Caco-2 (cell line): ENCODE data around the gene OR1I1. TPM values are rescaled to one million over a fixed set of nuclear protein-coding genes. Genes with fewer than 3 reads are reported as not detected.

Experiments
- BruUV-seq: library from RNA; stranded (reverse); fragments of 400-500 nt; replicated peaks from 2 replicates; lab custom pipeline; 2021; lab: Mats Ljungman, UMichigan
- CTCF ChIA-PET: fragments of 300-600 bp; sonication (Branson Sonifier 250); formaldehyde crosslinking; loops from one replicate; lab custom pipeline; 2022; ENCODE audit warnings: antibody characterized with exemption; lab: Charles Lee
- POLR2A ChIA-PET: fragments of 300-600 bp; sonication (Branson Sonifier 250); formaldehyde crosslinking; loops from one replicate; lab custom pipeline; 2022; ENCODE audit warnings: antibody characterized with exemption; lab: Charles Lee
- DNase-seq, 2 experiments: peaks; one replicate each; pipeline versions ENCODE4 v3.0.0 to v3.0.0-alpha.2; 2020 to 2022
- H3K27me3 ChIP-seq: replicated peaks from 2 replicates; pipeline ENCODE4 v1.6.0; 2011; ENCODE audit warnings: low read length; ENCODE audit not compliant: control insufficient read depth, insufficient read depth
- H3K36me3 ChIP-seq: 2 replicates; pipeline ENCODE4 v1.5.1; 2011; ENCODE audit warnings: low read length; ENCODE audit not compliant: control insufficient read depth, insufficient read depth
- H3K4me1 ChIP-seq: fragments of 250-450 bp; sonication (Bioruptor Pico); 2 replicates; pipeline ENCODE4 v1.5.1; 2020; ENCODE audit warnings: mild to moderate bottlenecking
- H3K4me3 ChIP-seq: 2 replicates; pipeline ENCODE4 v1.5.1; 2011; ENCODE audit warnings: low read depth, mild to moderate bottlenecking, control low read depth, low read length
- H3K9me3 ChIP-seq: fragments of 250-450 bp; sonication (Bioruptor Pico); 2 replicates; pipeline ENCODE4 v1.5.1; 2020; ENCODE audit warnings: mild to moderate bottlenecking, moderate library complexity
- H3K27ac Mint-ChIP-seq: one replicate; pipeline ENCODE4 v1.8.0; 2022; ENCODE audit warnings: mixed read lengths; ENCODE audit not compliant: unreplicated experiment
- H3K27me3 Mint-ChIP-seq: one replicate; pipeline ENCODE4 v1.8.0; 2022; ENCODE audit warnings: mixed read lengths; ENCODE audit not compliant: insufficient read depth, unreplicated experiment
- H3K36me3 Mint-ChIP-seq: one replicate; pipeline ENCODE4 v1.8.0; 2022; ENCODE audit warnings: mild to moderate bottlenecking, mixed read lengths; ENCODE audit not compliant: insufficient read depth, unreplicated experiment
- H3K4me1 Mint-ChIP-seq: one replicate; pipeline ENCODE4 v1.8.0; 2022; ENCODE audit warnings: low read depth, mixed read lengths; ENCODE audit not compliant: unreplicated experiment
- H3K4me3 Mint-ChIP-seq: one replicate; pipeline ENCODE4 v1.8.0; 2022; ENCODE audit warnings: mild to moderate bottlenecking, moderate library complexity, mixed read lengths; ENCODE audit not compliant: unreplicated experiment
- H3K9me3 Mint-ChIP-seq: one replicate; pipeline ENCODE4 v1.8.0; 2022; ENCODE audit warnings: mixed read lengths; ENCODE audit not compliant: unreplicated experiment
- intact Hi-C: fragments of 100-400 bp; cut with micrococcal nuclease; formaldehyde crosslinking; loops from one replicate; pipeline ENCODE4 v1.10.0; 2022; ENCODE audit not compliant: unreplicated experiment
- total RNA-seq: library from RNA; stranded (reverse); gene quantifications from 2 replicates; pipeline ENCODE4 v1.2.3, GENCODE V29; 2022
- TF ChIP-seq, protein P1 (sequence below), 2 experiments: fragments of 200-600 bp in 1 of 2; IDR thresholded peaks; 1 replicate in 1 of 2; 2 replicates in 1 of 2; pipeline versions ENCODE4 v1.5.1 to v1.8.0; 2011 to 2022; ENCODE audit warnings: antibody characterized with exemption in 1 of 2, control low read depth in 1 of 2, inconsistent platforms in 1 of 2, low read depth in 1 of 2, low read length in 1 of 2, mild to moderate bottlenecking in 1 of 2, moderate library complexity in 1 of 2; ENCODE audit not compliant: insufficient read depth in 1 of 2, severe bottlenecking in 1 of 2, unreplicated experiment in 1 of 2

Gene OR1I1
- total RNA-seq, 1 experiment from 2014 or later, result not detected

DNA sequence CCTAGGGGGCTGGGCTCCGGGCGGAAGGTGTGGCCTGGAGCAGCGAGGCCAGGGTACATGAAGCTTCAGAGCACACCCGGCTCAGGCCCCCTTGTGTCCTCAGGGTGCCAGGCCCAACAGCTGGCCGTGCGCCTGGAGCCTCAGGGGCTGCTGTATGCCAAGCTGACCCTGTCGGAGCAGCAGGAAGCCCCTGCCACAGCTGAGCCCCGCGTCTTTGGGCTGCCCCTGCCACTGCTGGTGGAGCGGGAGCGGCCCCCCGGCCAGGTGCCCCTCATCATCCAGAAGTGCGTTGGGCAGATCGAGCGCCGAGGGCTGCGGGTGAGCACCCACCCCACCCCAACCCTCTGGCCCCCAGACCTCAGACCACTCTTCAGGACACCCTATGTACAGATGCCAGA is 28.4 kb downstream of the OR1I1 start:
- Mint-ChIP-seq H3K27ac (no peak overlapping the region), H3K27me3 (no peaks in the 10 kb centered on the region), H3K4me3 (no peak overlapping the region), H3K9me3 (no peaks in the 10 kb centered on the region), H3K36me3 (peaks cover 31% of the 10 kb centered on the region), H3K4me1 (peaks cover 9% of the 10 kb centered on the region)
- no peak overlapping the region for H3K4me3 ChIP-seq
- ChIA-PET CTCF (no interaction called here), POLR2A (no interaction called here)
- TF ChIP-seq, protein P1, sequence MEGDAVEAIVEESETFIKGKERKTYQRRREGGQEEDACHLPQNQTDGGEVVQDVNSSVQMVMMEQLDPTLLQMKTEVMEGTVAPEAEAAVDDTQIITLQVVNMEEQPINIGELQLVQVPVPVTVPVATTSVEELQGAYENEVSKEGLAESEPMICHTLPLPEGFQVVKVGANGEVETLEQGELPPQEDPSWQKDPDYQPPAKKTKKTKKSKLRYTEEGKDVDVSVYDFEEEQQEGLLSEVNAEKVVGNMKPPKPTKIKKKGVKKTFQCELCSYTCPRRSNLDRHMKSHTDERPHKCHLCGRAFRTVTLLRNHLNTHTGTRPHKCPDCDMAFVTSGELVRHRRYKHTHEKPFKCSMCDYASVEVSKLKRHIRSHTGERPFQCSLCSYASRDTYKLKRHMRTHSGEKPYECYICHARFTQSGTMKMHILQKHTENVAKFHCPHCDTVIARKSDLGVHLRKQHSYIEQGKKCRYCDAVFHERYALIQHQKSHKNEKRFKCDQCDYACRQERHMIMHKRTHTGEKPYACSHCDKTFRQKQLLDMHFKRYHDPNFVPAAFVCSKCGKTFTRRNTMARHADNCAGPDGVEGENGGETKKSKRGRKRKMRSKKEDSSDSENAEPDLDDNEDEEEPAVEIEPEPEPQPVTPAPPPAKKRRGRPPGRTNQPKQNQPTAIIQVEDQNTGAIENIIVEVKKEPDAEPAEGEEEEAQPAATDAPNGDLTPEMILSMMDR (IDR thresholded peaks at IDR 0.05; ENCODE audit: insufficient read depth in 1 of 2, low read depth in 1 of 2, low read length in 1 of 2, severe bottlenecking in 1 of 2, unreplicated experiment in 1 of 2), result no peak
- H3K9me3 ChIP-seq, result no peaks in the 10 kb centered on the region
- no peaks in the 10 kb centered on the region for H3K27me3 ChIP-seq
- no peak for DNase-seq
- intact Hi-C loops, result no loop called here
- H3K4me1 ChIP-seq, result 0 out of 2 replicates have a peak, but pooled peaks cover 8% of the 10 kb centered on the region
- H3K36me3 ChIP-seq, result no peaks in the 10 kb centered on the region
- no TSS peak for BruUV-seq

DNA sequence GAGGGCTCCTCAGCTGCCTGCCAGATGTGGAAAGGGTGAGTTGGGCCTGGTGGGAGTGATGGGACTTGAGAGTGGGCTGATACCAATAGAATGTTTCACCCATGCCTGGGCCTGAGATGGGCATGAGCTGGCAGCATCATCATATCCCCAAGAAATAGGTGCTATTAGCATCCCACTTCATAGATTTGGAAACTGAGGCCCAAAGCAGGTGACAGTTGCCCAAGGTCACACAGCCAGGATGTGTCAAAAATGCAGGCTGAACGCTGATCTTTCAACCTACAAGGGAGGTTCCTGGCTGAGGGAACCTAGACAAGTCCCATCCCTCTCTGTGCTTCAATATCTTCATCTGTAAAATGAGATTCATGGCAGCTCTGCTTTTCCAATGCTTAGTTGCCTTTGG is 29.7 kb downstream of the OR1I1 start:
- no TSS peak for BruUV-seq
- H3K36me3 Mint-ChIP-seq, result peaks cover 34% of the 10 kb centered on the region
- Histone ChIP-seq H3K36me3 (no peaks in the 10 kb centered on the region; the same call in 1 of the 2 replicates), H3K4me1 (0 out of 2 replicates have a peak, but pooled peaks cover 8% of the 10 kb centered on the region), H3K9me3 (no peaks in the 10 kb centered on the region), H3K27me3 (no peaks in the 10 kb centered on the region), H3K4me3 (no peak overlapping the region)
- POLR2A ChIA-PET, result no interaction called here
- CTCF ChIA-PET, result no interaction called here
- H3K9me3 Mint-ChIP-seq, result no peaks in the 10 kb centered on the region
- no peaks in the 10 kb centered on the region for H3K27me3 Mint-ChIP-seq
- TF ChIP-seq, protein P1 (IDR thresholded peaks at IDR 0.05; ENCODE audit: insufficient read depth in 1 of 2, low read depth in 1 of 2, low read length in 1 of 2, severe bottlenecking in 1 of 2, unreplicated experiment in 1 of 2), result no peak
- intact Hi-C loops, result no loop called here
- peaks cover 9% of the 10 kb centered on the region for H3K4me1 Mint-ChIP-seq
- H3K4me3 Mint-ChIP-seq, result no peak overlapping the region
- no peak overlapping the region for H3K27ac Mint-ChIP-seq
- DNase-seq, result no peak

DNA sequence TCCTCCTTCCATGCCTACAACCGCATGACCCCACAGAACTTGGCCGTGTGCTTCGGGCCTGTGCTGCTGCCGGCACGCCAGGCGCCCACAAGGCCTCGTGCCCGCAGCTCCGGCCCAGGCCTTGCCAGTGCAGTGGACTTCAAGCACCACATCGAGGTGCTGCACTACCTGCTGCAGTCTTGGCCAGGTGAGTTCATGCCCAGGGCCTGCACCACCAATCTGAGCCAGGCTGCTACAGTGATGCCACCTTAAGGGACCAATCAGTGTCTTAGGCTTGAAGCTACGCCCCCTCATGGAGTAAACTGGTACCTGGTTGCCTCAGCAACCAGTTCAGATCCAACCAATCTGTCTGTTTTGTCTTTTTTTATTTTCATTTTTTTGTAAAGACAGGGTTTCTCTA is 30.4 kb downstream of the OR1I1 start:
- H3K4me1 Mint-ChIP-seq, result peaks cover 9% of the 10 kb centered on the region
- intact Hi-C loops, result no loop called here
- TF ChIP-seq, protein P1 (IDR thresholded peaks at IDR 0.05; ENCODE audit: insufficient read depth in 1 of 2, low read depth in 1 of 2, low read length in 1 of 2, severe bottlenecking in 1 of 2, unreplicated experiment in 1 of 2), result no peak
- no peak overlapping the region for H3K27ac Mint-ChIP-seq
- POLR2A ChIA-PET, result no interaction called here
- no peak for DNase-seq
- H3K4me1 ChIP-seq, result 0 out of 2 replicates have a peak, but pooled peaks cover 8% of the 10 kb centered on the region
- no peaks in the 10 kb centered on the region; the same call in 1 of the 2 replicates for H3K36me3 ChIP-seq
- no peak overlapping the region for H3K4me3 ChIP-seq
- CTCF ChIA-PET, result interaction anchor here (1.6 kb wide), 1 partner anchor 11 kb away, joined by 3 read pairs; no protein-coding TSS in a partner anchor
- H3K4me3 Mint-ChIP-seq, result no peak overlapping the region
- no peaks in the 10 kb centered on the region for H3K9me3 ChIP-seq
- peaks cover 39% of the 10 kb centered on the region for H3K36me3 Mint-ChIP-seq
- no peaks in the 10 kb centered on the region for H3K9me3 Mint-ChIP-seq
- no peaks in the 10 kb centered on the region for H3K27me3 Mint-ChIP-seq
- BruUV-seq, result no TSS peak
- H3K27me3 ChIP-seq, result no peaks in the 10 kb centered on the region
